ENCODE data around the gene PLTP. TPM values are rescaled to one million over a fixed set of nuclear protein-coding genes. Genes with fewer than 3 reads are reported as not detected.
A peak's percentile ranks its signal among the peaks of the same experiment; 100 is the strongest.

The PLTP gene
- total and polyA plus RNA-seq, 2 experiments from 2014 or later: 22.6 to 25.7 TPM

DNA sequence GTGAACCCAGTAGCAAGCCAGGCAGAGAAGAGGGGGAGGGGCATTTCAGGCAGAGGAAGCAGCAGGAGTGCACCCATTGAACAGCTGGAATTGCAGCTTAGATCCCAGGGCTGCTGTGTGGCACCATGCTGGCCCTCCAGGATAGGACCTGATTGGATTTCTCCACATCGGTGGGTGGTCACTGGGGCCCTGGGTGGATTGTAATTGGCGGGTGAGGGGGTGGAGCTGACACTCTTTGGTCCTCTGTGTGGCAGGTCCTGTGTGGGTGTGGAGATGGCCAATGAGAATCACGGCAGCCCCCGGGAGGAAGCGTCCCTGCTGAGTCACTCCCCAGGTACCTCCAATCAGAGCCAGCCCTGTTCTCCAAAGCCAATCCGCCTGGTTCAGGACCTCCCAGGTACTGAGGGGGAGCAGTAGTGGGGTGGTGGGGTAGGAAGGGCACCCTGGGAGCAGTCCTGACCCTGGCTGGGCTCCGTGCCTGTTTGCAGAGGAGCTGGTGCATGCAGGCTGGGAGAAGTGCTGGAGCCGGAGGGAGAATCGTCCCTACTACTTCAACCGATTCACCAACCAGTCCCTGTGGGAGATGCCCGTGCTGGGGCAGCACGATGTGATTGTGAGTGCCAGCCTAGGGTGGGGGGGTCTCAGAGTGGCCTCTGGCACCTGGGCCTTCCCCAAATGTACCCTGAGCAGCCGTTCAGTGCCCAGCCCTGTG lies 26.9 kb upstream of the PLTP start:
- H3K27me3 ChIP-seq (replicated peaks; ENCODE audit: insufficient read depth): no peaks in the 10 kb centered on the region
- no peak overlapping the region for H3K9ac ChIP-seq
- no peak for DNase-seq
- no peaks in the 10 kb centered on the region for H3K9me3 ChIP-seq (ENCODE audit: low read depth)
- TF ChIP-seq EZH2 (IDR thresholded peaks at IDR 0.05; ENCODE audit: insufficient read depth, poor library complexity, severe bottlenecking) (no peak), EZH2phosphoT487 (IDR thresholded peaks at IDR 0.05; ENCODE audit: insufficient read depth, low read depth) (no peak)
- peaks cover 17% of the 10 kb centered on the region; the same call in 1 of the 2 replicates for H3F3A ChIP-seq (ENCODE audit: insufficient read depth)
- H3K4me3 ChIP-seq: no peak overlapping the region
- in situ Hi-C loops (cut with MboI): no loop called here
- H3K4me1 ChIP-seq (ENCODE audit: insufficient read depth): peaks cover 7% of the 10 kb centered on the region; the same call in 1 of the 2 replicates
- no peaks in the 10 kb centered on the region for H3K9me2 ChIP-seq (ENCODE audit: insufficient read depth)
- no peak overlapping the region for H2AFZ ChIP-seq
- H4K20me1 ChIP-seq (ENCODE audit: insufficient read depth): no peaks in the 10 kb centered on the region
- H3K4me2 ChIP-seq (ENCODE audit: unreplicated experiment): no peak overlapping the region
- 94% methylated on average over 13 of the region's 13 CpGs for WGBS, 2 experiments (ENCODE audit: low coverage in 1 of 2, low lambda C conversion rate in 2 of 2, missing lambda C conversion rate in 2 of 2)
- H3K36me3 ChIP-seq (ENCODE audit: low read depth): peaks cover 16% of the 10 kb centered on the region; the same call in 1 of the 2 replicates
- H3K27ac ChIP-seq: no peak overlapping the region
- peaks cover 29% of the 10 kb centered on the region for H3K79me2 ChIP-seq (ENCODE audit: insufficient read depth)

DNA sequence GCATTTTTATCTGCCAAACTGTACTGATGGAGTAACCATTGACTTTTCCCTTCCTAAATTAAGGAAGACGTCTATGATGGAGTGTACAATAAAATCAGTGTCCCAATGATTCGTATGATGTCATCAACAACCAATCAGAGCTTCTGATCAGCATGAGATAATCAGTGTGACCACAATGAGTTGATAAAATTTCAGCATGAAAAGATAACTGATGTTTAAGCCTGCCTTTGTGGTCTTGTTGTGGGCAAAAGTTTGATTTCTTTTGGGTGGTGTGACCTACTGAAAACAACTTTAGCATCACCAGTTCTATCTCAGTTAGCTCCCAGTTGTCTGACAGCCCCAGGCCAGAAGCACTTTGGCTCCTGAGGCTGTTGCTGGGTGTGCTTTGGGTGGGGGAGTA lies 25.8 kb upstream of the PLTP start:
- Histone ChIP-seq H4K20me1 (ENCODE audit: insufficient read depth) (no peaks in the 10 kb centered on the region), H3K9me3 (ENCODE audit: low read depth) (no peaks in the 10 kb centered on the region), H3K4me2 (ENCODE audit: unreplicated experiment) (no peak overlapping the region), H3K9ac (no peak overlapping the region), H3F3A (ENCODE audit: insufficient read depth) (peaks cover 14% of the 10 kb centered on the region; the same call in 1 of the 2 replicates), H3K4me1 (ENCODE audit: insufficient read depth) (peaks cover 12% of the 10 kb centered on the region; the same call in 1 of the 2 replicates), H3K4me3 (no peak overlapping the region), H2AFZ (no peak overlapping the region), H3K79me2 (ENCODE audit: insufficient read depth) (peaks cover 40% of the 10 kb centered on the region), H3K27ac (no peak overlapping the region), H3K27me3 (replicated peaks; ENCODE audit: insufficient read depth) (no peaks in the 10 kb centered on the region), H3K36me3 (ENCODE audit: low read depth) (peaks cover 16% of the 10 kb centered on the region; the same call in 1 of the 2 replicates), H3K9me2 (ENCODE audit: insufficient read depth) (no peaks in the 10 kb centered on the region)
- in situ Hi-C loops (cut with MboI): no loop called here
- no peak for DNase-seq
- TF ChIP-seq EZH2 (IDR thresholded peaks at IDR 0.05; ENCODE audit: insufficient read depth, poor library complexity, severe bottlenecking) (no peak), EZH2phosphoT487 (IDR thresholded peaks at IDR 0.05; ENCODE audit: insufficient read depth, low read depth) (no peak)
- 68 to 79% methylated on average over 2 of the region's 2 CpGs for WGBS, 2 experiments (ENCODE audit: low coverage in 1 of 2, low lambda C conversion rate in 2 of 2, missing lambda C conversion rate in 2 of 2)

DNA sequence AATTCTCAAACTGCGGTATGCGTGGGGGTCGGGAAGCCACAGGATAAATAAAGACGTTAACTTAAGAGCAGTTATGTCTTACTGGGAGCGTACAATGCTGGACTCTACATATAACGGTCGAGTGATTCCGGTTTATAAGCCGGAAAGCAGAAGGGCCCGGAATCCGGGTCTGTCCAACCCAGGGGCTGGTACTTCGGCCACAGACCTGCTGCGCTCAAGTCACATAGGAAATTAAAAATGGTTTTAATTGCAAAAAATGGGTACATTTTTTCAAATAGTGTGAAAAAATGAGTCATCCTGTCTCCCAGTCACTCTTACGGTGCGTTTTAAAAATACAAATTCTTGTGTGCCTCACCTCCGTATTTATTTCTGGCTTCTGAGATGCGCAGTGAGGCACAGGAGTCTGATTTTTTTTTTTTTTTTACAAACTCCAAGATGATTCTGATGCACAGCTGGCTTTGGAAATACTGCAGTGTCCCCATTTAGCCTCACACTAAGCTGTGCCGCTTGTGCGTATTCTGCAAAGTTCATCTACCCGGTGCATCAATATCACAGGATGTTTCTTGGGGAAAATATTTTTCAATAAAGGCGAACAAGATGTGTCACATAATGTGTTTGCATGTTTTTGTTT lies 23.6 kb upstream of the PLTP start:
- DNase-seq: peak; percentile 76
- H3K79me2 ChIP-seq (ENCODE audit: insufficient read depth): peaks cover 52% of the 10 kb centered on the region
- H3K9ac ChIP-seq: peak overlapping the region; percentile 99
- peak overlapping the region; percentile 95 for H3K4me3 ChIP-seq
- H3K36me3 ChIP-seq (ENCODE audit: low read depth): peaks cover 10% of the 10 kb centered on the region; the same call in 1 of the 2 replicates
- in situ Hi-C loops (cut with MboI): no loop called here
- no peaks in the 10 kb centered on the region for H4K20me1 ChIP-seq (ENCODE audit: insufficient read depth)
- peaks cover 14% of the 10 kb centered on the region; the same call in 1 of the 2 replicates for H3F3A ChIP-seq (ENCODE audit: insufficient read depth)
- no peaks in the 10 kb centered on the region for H3K27me3 ChIP-seq (replicated peaks; ENCODE audit: insufficient read depth)
- 2% methylated on average over 21 of the region's 21 CpGs for WGBS, 2 experiments (ENCODE audit: low coverage in 1 of 2, low lambda C conversion rate in 2 of 2, missing lambda C conversion rate in 2 of 2)
- H3K4me2 ChIP-seq (ENCODE audit: unreplicated experiment): peak overlapping the region; percentile 93
- H2AFZ ChIP-seq: peak overlapping the region; percentile 82
- TF ChIP-seq EZH2 (IDR thresholded peaks at IDR 0.05; ENCODE audit: insufficient read depth, poor library complexity, severe bottlenecking) (no peak), EZH2phosphoT487 (IDR thresholded peaks at IDR 0.05; ENCODE audit: insufficient read depth, low read depth) (no peak)
- peak overlapping the region; percentile 95 for H3K27ac ChIP-seq
- no peaks in the 10 kb centered on the region for H3K9me3 ChIP-seq (ENCODE audit: low read depth)
- H3K4me1 ChIP-seq (ENCODE audit: insufficient read depth): peaks cover 12% of the 10 kb centered on the region; the same call in 1 of the 2 replicates
- H3K9me2 ChIP-seq (ENCODE audit: insufficient read depth): no peaks in the 10 kb centered on the region

- H3K4me3 ChIP-seq: peak within 1 kb of the TSS; percentile 95
- peaks cover 10% of the 10 kb centered on the region; the same call in 1 of the 2 replicates for H3K36me3 ChIP-seq (ENCODE audit: low read depth)
- H3K4me2 ChIP-seq (ENCODE audit: unreplicated experiment): peak within 1 kb of the TSS; percentile 97
- 0 to 1% methylated on average over 62 to 63 of the region's 102 CpGs for WGBS, 2 experiments (ENCODE audit: low coverage in 1 of 2, low lambda C conversion rate in 2 of 2, missing lambda C conversion rate in 2 of 2)
- no peaks in the 10 kb centered on the region for H4K20me1 ChIP-seq (ENCODE audit: insufficient read depth)
- TF ChIP-seq EZH2 (IDR thresholded peaks at IDR 0.05; ENCODE audit: insufficient read depth, poor library complexity, severe bottlenecking): no peak
- TF ChIP-seq EZH2phosphoT487 (IDR thresholded peaks at IDR 0.05; ENCODE audit: insufficient read depth, low read depth): no peak
- in situ Hi-C loops (cut with MboI): no loop called here
- H3K27me3 ChIP-seq (replicated peaks; ENCODE audit: insufficient read depth): no peaks in the 10 kb centered on the region
- peak within 1 kb of the TSS; percentile 82 for H2AFZ ChIP-seq
- peaks cover 14% of the 10 kb centered on the region; the same call in 1 of the 2 replicates for H3F3A ChIP-seq (ENCODE audit: insufficient read depth)
- peaks cover 52% of the 10 kb centered on the region for H3K79me2 ChIP-seq (ENCODE audit: insufficient read depth)
- DNase-seq: peak; percentile 99
- H3K27ac ChIP-seq: peak within 1 kb of the TSS; percentile 95
- H3K9ac ChIP-seq: peak within 1 kb of the TSS; percentile 99
- H3K9me2 ChIP-seq (ENCODE audit: insufficient read depth): no peaks in the 10 kb centered on the region
- no peaks in the 10 kb centered on the region for H3K9me3 ChIP-seq (ENCODE audit: low read depth)
- H3K4me1 ChIP-seq (ENCODE audit: insufficient read depth): peaks cover 12% of the 10 kb centered on the region; the same call in 1 of the 2 replicates
These were observed 22.8 kb upstream of the PLTP start, which contains the start of gene PCIF1 for GRCh38 chr20:45934586-45935415. PCIF1 (plus strand) TSS chr20:45934683; CDS start chr20:45939000, 4,317 bp downstream.

Measured in GM23248 (cell line).